Measurements from ENCODE around the gene FMNL2.
A peak's percentile ranks its signal among the peaks of the same experiment; 100 is the strongest.

FMNL2 gene

GRCh38 chr2:152421521-152422370 is 86.8 kb downstream of the FMNL2 start:
- no peak for DNase-seq (ENCODE audit: low spot score)
- H3K4me3 ChIP-seq: no peak overlapping the region
- H3K27ac ChIP-seq: peak overlapping the region; percentile 11 to 75
- no peak for TF ChIP-seq CTCF (IDR thresholded peaks at IDR 0.05)

DNA sequence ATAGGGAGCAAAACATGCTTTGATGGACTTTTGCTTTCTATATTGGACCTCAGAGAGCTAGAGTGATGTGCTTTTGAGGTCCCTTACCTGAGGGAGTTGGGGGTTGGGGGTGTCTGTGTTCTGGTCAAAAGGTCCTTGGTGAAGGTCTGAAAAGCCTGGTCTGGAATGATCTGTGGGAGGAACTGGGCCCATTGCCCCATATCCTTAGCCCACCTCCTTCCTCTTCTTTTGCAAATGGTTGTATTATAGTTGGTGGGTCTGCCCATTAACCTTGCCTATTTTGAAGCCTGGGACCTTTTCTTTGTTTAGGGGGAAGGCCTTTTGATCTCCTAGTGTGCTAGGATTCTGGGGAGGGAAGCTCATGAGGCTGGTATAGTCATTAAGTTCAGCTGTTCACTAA is 88.7 kb downstream of the FMNL2 start:
- Histone ChIP-seq H3K27ac (no peak overlapping the region), H3K4me3 (no peak overlapping the region)
- TF ChIP-seq CTCF (IDR thresholded peaks at IDR 0.05): no peak
- DNase-seq (ENCODE audit: low spot score): no peak

- TF ChIP-seq CTCF (IDR thresholded peaks at IDR 0.05): no peak
- no peak overlapping the region for H3K27ac ChIP-seq
- H3K4me3 ChIP-seq: no peak overlapping the region
- no peak for DNase-seq (ENCODE audit: low spot score)
Measured at GRCh38 chr2:152425765-152426727, 91.1 kb downstream of the FMNL2 start.

DNA sequence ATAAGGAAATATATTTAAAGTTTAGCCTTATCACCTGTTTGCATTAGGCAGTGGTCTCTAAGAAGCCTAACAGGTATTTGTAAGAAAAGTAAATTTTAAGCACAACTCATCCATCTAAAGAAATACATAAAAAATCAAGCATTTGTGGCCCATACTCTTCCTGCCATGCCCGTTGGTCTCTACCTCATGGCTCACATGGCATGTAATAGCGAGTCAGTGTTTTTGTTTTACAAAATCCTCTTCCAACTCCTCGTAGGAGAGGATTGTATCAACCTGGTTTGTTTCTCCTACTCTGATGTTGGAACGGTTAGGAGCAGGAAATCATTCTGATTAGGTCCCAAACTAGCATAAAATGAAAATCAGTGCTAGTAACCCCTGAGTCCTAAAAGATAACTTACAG is 91.8 kb downstream of the FMNL2 start:
- no peak overlapping the region for H3K27ac ChIP-seq
- TF ChIP-seq CTCF (IDR thresholded peaks at IDR 0.05): no peak
- H3K4me3 ChIP-seq: no peak overlapping the region
- no peak for DNase-seq (ENCODE audit: low spot score)

GRCh38 chr2:152427902-152428301 is 92.9 kb downstream of the FMNL2 start:
- TF ChIP-seq CTCF (IDR thresholded peaks at IDR 0.05): no peak
- Histone ChIP-seq H3K4me3 (no peak overlapping the region), H3K27ac (no peak overlapping the region)
- no peak for DNase-seq (ENCODE audit: low spot score)

- Histone ChIP-seq H3K4me3 (no peak overlapping the region), H3K27ac (no peak overlapping the region)
- DNase-seq (ENCODE audit: low spot score): no peak
- no peak for TF ChIP-seq CTCF (IDR thresholded peaks at IDR 0.05)
Measured at GRCh38 chr2:152428800-152429582, 94.0 kb downstream of the FMNL2 start.
